Activated CD8-positive, alpha-beta T cell treated with anti-CD3 and anti-CD28 coated beads for 36 hours (primary cell): ENCODE measurements around the gene P2RX3. TPM values are rescaled to one million over a fixed set of nuclear protein-coding genes. Genes with fewer than 3 reads are reported as not detected.

ENCODE experiments used
- ATAC-seq: fragments of 200-7000 bp; cut with Tn5 transposase; one replicate; pipeline ENCODE4 v1.10.0; 2021; ENCODE audit warnings: mild to moderate bottlenecking, moderate library complexity
- CTCF ChIA-PET: fragments of 350-600 bp; sonication (Branson Sonifier 250); formaldehyde crosslinking; loops from one replicate; lab custom pipeline; 2021; ENCODE audit warnings: antibody characterized with exemption; lab: Charles Lee
- POLR2A ChIA-PET: fragments of 350-600 bp; sonication (Branson Sonifier 250); formaldehyde crosslinking; loops from one replicate; lab custom pipeline; 2021; ENCODE audit warnings: antibody characterized with exemption; lab: Charles Lee
- DNase-seq: peaks from one replicate; pipeline ENCODE4 v3.0.0-alpha.2; 2020
- H3K27ac Mint-ChIP-seq: one replicate; pipeline ENCODE4 v1.8.0; 2021; ENCODE audit warnings: mild to moderate bottlenecking, mixed read lengths
- H3K27me3 Mint-ChIP-seq: one replicate; pipeline ENCODE4 v1.8.0; 2021; ENCODE audit warnings: mixed read lengths
- H3K36me3 Mint-ChIP-seq: one replicate; pipeline ENCODE4 v1.8.0; 2021; ENCODE audit warnings: low read depth, mixed read lengths
- H3K4me1 Mint-ChIP-seq: one replicate; pipeline ENCODE4 v1.8.0; 2021; ENCODE audit warnings: low read depth, mixed read lengths
- H3K4me3 Mint-ChIP-seq: one replicate; pipeline ENCODE4 v1.8.0; 2021; ENCODE audit warnings: mild to moderate bottlenecking, moderate library complexity, mixed read lengths
- H3K9me3 Mint-ChIP-seq: one replicate; pipeline ENCODE4 v1.8.0; 2021; ENCODE audit warnings: mixed read lengths
- intact Hi-C: fragments of 100-400 bp; cut with micrococcal nuclease; formaldehyde crosslinking; loops from one replicate; pipeline ENCODE4 v1.10.0; 2022
- total RNA-seq, 2 experiments: library from RNA; stranded (reverse); gene quantifications; one replicate each; pipeline ENCODE4 v1.2.3, GENCODE V29; 2021
- TF ChIP-seq, protein P1 (sequence below): fragments of 200-600 bp; IDR thresholded peaks from one replicate; pipeline ENCODE4 v1.8.0; 2022; ENCODE audit warnings: antibody characterized with exemption, mild to moderate bottlenecking

Gene P2RX3
- total RNA-seq, 2 experiments from 2014 or later: not detected

DNA sequence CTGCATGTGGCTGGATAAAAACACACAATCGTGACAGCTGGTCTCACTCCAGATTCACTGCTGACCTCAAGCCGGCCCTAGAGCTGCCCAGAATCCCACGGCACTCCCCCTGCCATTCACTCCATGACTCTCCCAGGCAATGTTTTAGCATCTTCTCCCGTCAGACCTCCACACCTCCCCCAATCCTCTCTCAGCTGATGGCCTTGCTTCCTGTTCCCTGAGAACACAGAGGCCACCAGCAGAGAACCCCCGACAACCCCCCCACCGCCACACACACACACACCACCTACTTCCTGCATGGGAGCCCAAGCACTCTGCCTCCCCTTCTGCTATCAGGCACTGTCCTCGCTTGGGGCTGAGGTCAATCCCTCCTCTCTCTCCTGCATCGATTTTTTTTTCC, 22.7 kb upstream of the P2RX3 start:
- DNase-seq (peak; percentile 45), ATAC-seq (no peak)
- Mint-ChIP-seq H3K4me3 (no peak overlapping the region), H3K36me3 (peaks cover 10% of the 10 kb centered on the region), H3K9me3 (no peaks in the 10 kb centered on the region), H3K27ac (no peak overlapping the region), H3K27me3 (no peaks in the 10 kb centered on the region), H3K4me1 (peaks cover 16% of the 10 kb centered on the region)
- CTCF ChIA-PET: no interaction called here
- TF ChIP-seq, protein P1, sequence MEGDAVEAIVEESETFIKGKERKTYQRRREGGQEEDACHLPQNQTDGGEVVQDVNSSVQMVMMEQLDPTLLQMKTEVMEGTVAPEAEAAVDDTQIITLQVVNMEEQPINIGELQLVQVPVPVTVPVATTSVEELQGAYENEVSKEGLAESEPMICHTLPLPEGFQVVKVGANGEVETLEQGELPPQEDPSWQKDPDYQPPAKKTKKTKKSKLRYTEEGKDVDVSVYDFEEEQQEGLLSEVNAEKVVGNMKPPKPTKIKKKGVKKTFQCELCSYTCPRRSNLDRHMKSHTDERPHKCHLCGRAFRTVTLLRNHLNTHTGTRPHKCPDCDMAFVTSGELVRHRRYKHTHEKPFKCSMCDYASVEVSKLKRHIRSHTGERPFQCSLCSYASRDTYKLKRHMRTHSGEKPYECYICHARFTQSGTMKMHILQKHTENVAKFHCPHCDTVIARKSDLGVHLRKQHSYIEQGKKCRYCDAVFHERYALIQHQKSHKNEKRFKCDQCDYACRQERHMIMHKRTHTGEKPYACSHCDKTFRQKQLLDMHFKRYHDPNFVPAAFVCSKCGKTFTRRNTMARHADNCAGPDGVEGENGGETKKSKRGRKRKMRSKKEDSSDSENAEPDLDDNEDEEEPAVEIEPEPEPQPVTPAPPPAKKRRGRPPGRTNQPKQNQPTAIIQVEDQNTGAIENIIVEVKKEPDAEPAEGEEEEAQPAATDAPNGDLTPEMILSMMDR: no peak
- POLR2A ChIA-PET: interaction anchor here (6.0 kb wide), 1 partner anchor 8 kb away, joined by 38 read pairs; the partner anchor contains the start of gene TNKS1BP1
- intact Hi-C loops: no loop called here

DNA sequence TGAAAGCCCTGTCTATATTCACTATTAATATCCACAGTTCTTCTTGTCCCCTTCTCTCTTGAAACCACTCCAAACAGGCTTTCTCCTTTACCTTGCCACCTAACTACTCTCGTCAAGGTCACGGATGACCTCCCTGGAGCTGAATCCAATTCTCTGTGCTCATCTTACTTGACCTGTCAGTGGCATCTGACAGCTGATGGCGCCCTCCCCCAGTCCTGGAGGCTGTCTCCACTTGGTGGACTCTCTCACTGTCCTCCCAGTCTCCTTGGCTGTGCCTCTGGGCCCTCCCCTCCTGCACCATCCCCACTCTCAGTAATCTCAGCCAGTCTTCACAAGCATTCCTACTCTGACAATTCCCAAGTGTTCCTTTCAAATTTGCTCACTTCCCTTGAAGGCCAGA, 22.1 kb upstream of the P2RX3 start:
- TF ChIP-seq, protein P1: no peak
- ChIA-PET CTCF (no interaction called here), POLR2A (interaction anchor here (6.0 kb wide), 1 partner anchor 7 kb away, joined by 38 read pairs; the partner anchor contains the start of gene TNKS1BP1)
- H3K4me3 Mint-ChIP-seq: no peak overlapping the region
- H3K27me3 Mint-ChIP-seq: no peaks in the 10 kb centered on the region
- H3K27ac Mint-ChIP-seq: no peak overlapping the region
- DNase-seq: no peak
- no peak for ATAC-seq
- intact Hi-C loops: no loop called here
- peaks cover 12% of the 10 kb centered on the region for H3K4me1 Mint-ChIP-seq
- H3K9me3 Mint-ChIP-seq: no peaks in the 10 kb centered on the region
- peaks cover 14% of the 10 kb centered on the region for H3K36me3 Mint-ChIP-seq

DNA sequence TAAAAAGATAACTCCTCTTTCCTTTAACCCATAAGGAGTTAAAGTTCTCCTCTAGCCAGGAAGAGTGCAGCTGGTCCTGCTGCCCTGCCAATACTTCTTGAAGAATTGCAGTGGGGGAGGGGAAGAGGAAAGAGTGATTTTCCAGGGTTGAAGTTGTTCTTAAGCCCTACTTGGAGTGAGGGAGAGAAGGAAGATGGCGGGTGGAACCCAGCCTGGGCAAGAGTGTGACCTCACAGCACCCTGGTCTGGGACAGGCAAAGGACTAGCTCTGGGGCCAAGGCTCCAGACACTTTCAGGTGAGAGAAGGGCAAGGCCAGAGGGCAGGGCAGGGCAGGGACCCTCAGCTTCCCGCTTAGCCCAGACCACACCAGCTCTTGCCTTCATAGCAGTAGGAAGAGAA, 20.0 kb upstream of the P2RX3 start:
- no peak for ATAC-seq
- no peaks in the 10 kb centered on the region for H3K27me3 Mint-ChIP-seq
- POLR2A ChIA-PET: interaction anchor here (1.6 kb wide), 1 partner anchor 9 kb away, joined by 3 read pairs; no protein-coding TSS in a partner anchor
- CTCF ChIA-PET: interaction anchor here (1.3 kb wide), 1 partner anchor 208 kb away, joined by 3 read pairs; no protein-coding TSS in a partner anchor
- H3K36me3 Mint-ChIP-seq: peaks cover 12% of the 10 kb centered on the region
- intact Hi-C loops: no loop called here
- H3K4me3 Mint-ChIP-seq: no peak overlapping the region
- H3K4me1 Mint-ChIP-seq: peaks cover 18% of the 10 kb centered on the region
- no peak overlapping the region for H3K27ac Mint-ChIP-seq
- no peak for DNase-seq
- H3K9me3 Mint-ChIP-seq: no peaks in the 10 kb centered on the region
- TF ChIP-seq, protein P1: no peak

DNA sequence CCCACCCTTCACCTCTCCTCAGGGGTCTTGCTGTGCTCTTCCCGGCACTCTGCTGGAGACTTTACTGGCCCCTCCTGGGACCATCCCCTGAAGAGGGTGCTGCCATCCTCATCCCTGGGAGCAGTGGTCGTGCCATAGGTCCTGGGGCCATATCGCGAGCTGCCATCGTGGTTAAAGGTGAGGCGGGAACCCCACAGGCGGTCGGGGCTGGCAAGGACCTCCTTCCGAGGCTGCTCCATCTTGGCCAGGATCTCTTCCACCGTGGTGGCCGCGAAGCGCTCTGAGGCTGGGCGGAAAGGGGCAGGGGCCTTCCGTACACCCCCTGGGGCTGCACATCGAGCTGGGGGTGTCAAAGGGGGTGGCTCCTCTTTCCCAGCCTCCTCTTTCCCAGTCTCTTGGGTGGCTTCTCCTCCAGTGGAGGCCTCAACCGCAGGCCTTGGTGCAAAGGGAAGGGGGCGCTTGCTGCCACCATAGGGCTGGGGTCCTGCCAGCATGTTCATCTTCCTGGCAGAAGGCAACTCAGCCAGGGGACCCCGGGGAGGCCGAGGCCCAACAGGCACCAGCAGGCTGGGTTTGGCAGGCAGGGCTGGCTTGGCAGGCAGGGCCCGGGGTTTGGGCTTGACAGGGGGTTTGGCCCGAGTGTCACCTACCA, 18.0 kb upstream of the P2RX3 start:
- TF ChIP-seq, protein P1: no peak
- Mint-ChIP-seq H3K9me3 (no peaks in the 10 kb centered on the region), H3K4me1 (peaks cover 22% of the 10 kb centered on the region), H3K4me3 (no peak overlapping the region), H3K36me3 (peaks cover 14% of the 10 kb centered on the region), H3K27me3 (no peaks in the 10 kb centered on the region), H3K27ac (no peak overlapping the region)
- ChIA-PET POLR2A (interaction anchor here (0.9 to 5.8 kb wide), 2 partner anchors 7 to 11 kb away, joined by 3 to 38 read pairs; no protein-coding TSS in a partner anchor), CTCF (no interaction called here)
- no peak for DNase-seq
- intact Hi-C loops: no loop called here
- ATAC-seq: no peak

DNA sequence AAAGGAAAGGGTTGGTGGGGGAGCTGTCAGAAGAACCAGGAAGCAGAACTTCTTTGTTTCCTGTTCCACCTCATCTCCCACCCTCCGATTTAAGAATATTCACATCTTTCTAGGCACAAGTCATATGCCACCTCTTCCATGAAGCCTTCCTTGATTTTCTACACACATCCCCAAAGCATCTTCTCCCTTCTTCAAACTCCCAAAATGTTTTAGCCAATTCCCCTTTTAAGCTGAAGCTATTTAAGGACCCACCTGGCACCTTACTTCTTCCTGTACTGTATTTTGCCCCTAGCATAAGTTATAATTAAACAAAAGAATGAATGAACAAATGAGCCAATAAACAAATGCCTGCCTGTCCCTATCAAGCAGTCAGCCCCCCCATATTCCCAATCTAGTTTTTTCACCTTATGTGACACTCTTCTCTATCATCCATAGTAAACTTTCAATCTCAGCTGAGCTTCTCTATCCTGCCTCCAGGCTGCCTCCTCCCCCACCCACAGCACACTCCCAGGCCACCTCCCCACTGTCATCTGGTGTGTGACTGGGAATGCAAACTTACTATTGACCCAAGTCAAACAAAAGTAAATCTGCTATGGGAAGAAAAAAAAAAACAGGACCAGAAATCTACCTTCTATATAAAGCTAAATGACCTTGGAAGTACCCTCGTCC, 17.3 kb upstream of the P2RX3 start:
- peaks cover 29% of the 10 kb centered on the region for H3K4me1 Mint-ChIP-seq
- CTCF ChIA-PET: interaction anchor here (2.3 kb wide), 1 partner anchor 8 kb away, joined by 9 read pairs; no protein-coding TSS in a partner anchor
- no peak overlapping the region for H3K4me3 Mint-ChIP-seq
- DNase-seq: no peak
- peaks cover 20% of the 10 kb centered on the region for H3K36me3 Mint-ChIP-seq
- TF ChIP-seq, protein P1: no peak
- no peaks in the 10 kb centered on the region for H3K27me3 Mint-ChIP-seq
- no peaks in the 10 kb centered on the region for H3K9me3 Mint-ChIP-seq
- no peak for ATAC-seq
- POLR2A ChIA-PET: interaction anchor here (0.9 to 5.8 kb wide), 3 partner anchors 8 to 11 kb away, joined by 3 to 38 read pairs (median 3); no protein-coding TSS in a partner anchor
- intact Hi-C loops: no loop called here
- peak overlapping the region; percentile 14 for H3K27ac Mint-ChIP-seq
